GM23338 (cell line): Measurements from ENCODE around the gene WDHD1. TPM values are rescaled to one million over a fixed set of nuclear protein-coding genes. Genes with fewer than 3 reads are reported as not detected.

Experiments
- ATAC-seq: fragments of 200-7000 bp; cut with Tn5 transposase; 3 replicates; pipeline ENCODE4 v1.9.1; 2020
- DNase-seq: peaks from one replicate; pipeline ENCODE4 v3.0.0-alpha.2; 2015; ENCODE audit warnings: low spot score
- H2AFZ ChIP-seq: fragments of 200-600 bp; sonication (generic); 2 replicates; pipeline ENCODE4 v1.8.0; 2016; ENCODE audit warnings: antibody characterized with exemption, mild to moderate bottlenecking, moderate library complexity
- H3F3A ChIP-seq: fragments of 200-600 bp; sonication (generic); replicated peaks from 2 replicates; pipeline ENCODE4 v1.8.0; 2017; ENCODE audit warnings: antibody characterized with exemption, mixed run types, low read depth
- H3K27ac ChIP-seq: fragments of 200-600 bp; sonication (generic); 2 replicates; pipeline ENCODE4 v1.6.1; 2016; ENCODE audit warnings: low read depth
- H3K27me3 ChIP-seq: fragments of 200-600 bp; sonication (generic); 2 replicates; pipeline ENCODE4 v1.8.0; 2016; ENCODE audit warnings: mild to moderate bottlenecking, mixed run types, moderate library complexity; ENCODE audit not compliant: insufficient read depth
- H3K36me3 ChIP-seq: fragments of 200-600 bp; sonication (generic); 2 replicates; pipeline ENCODE4 v1.8.0; 2016; ENCODE audit warnings: mild to moderate bottlenecking; ENCODE audit not compliant: insufficient read depth
- H3K4me1 ChIP-seq: fragments of 200-600 bp; sonication (generic); 2 replicates; pipeline ENCODE4 v1.8.0; 2016; ENCODE audit warnings: mild to moderate bottlenecking, moderate library complexity; ENCODE audit not compliant: insufficient read depth
- H3K4me2 ChIP-seq: fragments of 200-600 bp; sonication (generic); 2 replicates; pipeline ENCODE4 v1.7.1; 2017; ENCODE audit warnings: mixed run types
- H3K4me3 ChIP-seq: fragments of 200-600 bp; sonication (generic); 2 replicates; pipeline ENCODE4 v1.6.1; 2016; ENCODE audit warnings: mixed run types
- H3K79me2 ChIP-seq: fragments of 200-600 bp; sonication (generic); replicated peaks from 2 replicates; pipeline ENCODE4 v1.8.0; 2017; ENCODE audit warnings: mild to moderate bottlenecking; ENCODE audit not compliant: insufficient read depth
- H3K9me2 ChIP-seq: fragments of 200-600 bp; sonication (generic); 2 replicates; pipeline ENCODE4 v1.8.0; 2017; ENCODE audit not compliant: insufficient read depth
- H4K20me1 ChIP-seq: fragments of 200-600 bp; sonication (generic); replicated peaks from 2 replicates; pipeline ENCODE4 v1.8.0; 2017; ENCODE audit warnings: mild to moderate bottlenecking; ENCODE audit not compliant: insufficient read depth
- H3K27ac Mint-ChIP-seq: 2 replicates; pipeline ENCODE4 v1.8.0; 2020; ENCODE audit warnings: inconsistent platforms, mild to moderate bottlenecking, moderate library complexity, mixed read lengths
- H3K27me3 Mint-ChIP-seq: 3 replicates; pipeline ENCODE4 v1.8.0; 2022; ENCODE audit warnings: low read depth, mild to moderate bottlenecking, moderate library complexity, mixed read lengths, inconsistent platforms; ENCODE audit not compliant: insufficient read depth, poor library complexity
- H3K36me3 Mint-ChIP-seq: 3 replicates; pipeline ENCODE4 v1.8.0; 2021; ENCODE audit warnings: low read depth, mild to moderate bottlenecking, inconsistent platforms, moderate library complexity, mixed read lengths
- H3K4me1 Mint-ChIP-seq: 3 replicates; pipeline ENCODE4 v1.8.0; 2020; ENCODE audit warnings: mild to moderate bottlenecking, inconsistent platforms, mixed read lengths
- H3K4me3 Mint-ChIP-seq: 3 replicates; pipeline ENCODE4 v1.8.0; 2021; ENCODE audit warnings: moderate library complexity, mild to moderate bottlenecking, inconsistent platforms, mixed read lengths
- H3K9me3 Mint-ChIP-seq: 3 replicates; pipeline ENCODE4 v1.8.0; 2020; ENCODE audit warnings: moderate library complexity, mild to moderate bottlenecking, inconsistent platforms, mixed read lengths
- CREB1 ChIP-seq: fragments of 250-450 bp; sonication (Bioruptor Pico); IDR thresholded peaks from 2 replicates; pipeline ENCODE4 v1.5.0; 2020; ENCODE audit warnings: low read depth, mild to moderate bottlenecking, moderate library complexity
- EZH2 ChIP-seq: fragments of 200-600 bp; sonication (generic); IDR thresholded peaks from one replicate; pipeline ENCODE4 v1.8.0; 2017; ENCODE audit warnings: antibody characterized with exemption, mild to moderate bottlenecking, low read depth; ENCODE audit not compliant: unreplicated experiment
- EZH2phosphoT487 ChIP-seq: fragments of 200-600 bp; sonication (generic); IDR thresholded peaks from one replicate; pipeline ENCODE4 v1.8.1; 2018; ENCODE audit warnings: antibody characterized with exemption; ENCODE audit not compliant: unreplicated experiment
- POLR2AphosphoS5 ChIP-seq: IDR thresholded peaks from 2 replicates; pipeline ENCODE4 v1.6.1; 2016; ENCODE audit warnings: antibody characterized with exemption, low read depth
- STAT1 ChIP-seq: IDR thresholded peaks from one replicate; pipeline ENCODE4 v1.6.1; 2016; ENCODE audit warnings: antibody characterized with exemption; ENCODE audit not compliant: unreplicated experiment
- ZNF114 ChIP-seq: fragments of 250-450 bp; sonication (Bioruptor Pico); IDR thresholded peaks from 2 replicates; pipeline ENCODE4 v1.5.0; 2020; ENCODE audit warnings: mild to moderate bottlenecking, moderate library complexity
- ZNF331 ChIP-seq: fragments of 250-450 bp; sonication (Bioruptor Pico); IDR thresholded peaks from 2 replicates; pipeline ENCODE4 v1.5.0; 2020; ENCODE audit warnings: low read depth, mild to moderate bottlenecking, moderate library complexity
- polyA plus RNA-seq: library from polyadenylated mRNA; unstranded; fragments of >200 nt; fragmentation: Nextera tagmentation; extraction: Ambion mirVana; gene quantifications from 2 replicates; pipeline ENCODE4 v1.2.1, GENCODE V29; 2016
- total RNA-seq: library from RNA; depleted of rRNA; stranded (reverse); fragments of >200 nt; shearing (Covaris generic); gene quantifications from 2 replicates; pipeline ENCODE4 v1.2.3, GENCODE V29; 2014
- TF ChIP-seq, protein P1 (sequence below): fragments of 250-450 bp; sonication (Bioruptor Pico); IDR thresholded peaks from 2 replicates; pipeline ENCODE4 v1.5.0; 2020; ENCODE audit warnings: mild to moderate bottlenecking, moderate library complexity
- TF ChIP-seq, protein P2 (sequence below): IDR thresholded peaks from 2 replicates; pipeline ENCODE4 v1.6.1; 2016; ENCODE audit warnings: antibody characterized with exemption

Gene WDHD1
- total and polyA plus RNA-seq, 2 experiments from 2014 or later: 48.8 to 65.4 TPM

- TF ChIP-seq, protein P1, sequence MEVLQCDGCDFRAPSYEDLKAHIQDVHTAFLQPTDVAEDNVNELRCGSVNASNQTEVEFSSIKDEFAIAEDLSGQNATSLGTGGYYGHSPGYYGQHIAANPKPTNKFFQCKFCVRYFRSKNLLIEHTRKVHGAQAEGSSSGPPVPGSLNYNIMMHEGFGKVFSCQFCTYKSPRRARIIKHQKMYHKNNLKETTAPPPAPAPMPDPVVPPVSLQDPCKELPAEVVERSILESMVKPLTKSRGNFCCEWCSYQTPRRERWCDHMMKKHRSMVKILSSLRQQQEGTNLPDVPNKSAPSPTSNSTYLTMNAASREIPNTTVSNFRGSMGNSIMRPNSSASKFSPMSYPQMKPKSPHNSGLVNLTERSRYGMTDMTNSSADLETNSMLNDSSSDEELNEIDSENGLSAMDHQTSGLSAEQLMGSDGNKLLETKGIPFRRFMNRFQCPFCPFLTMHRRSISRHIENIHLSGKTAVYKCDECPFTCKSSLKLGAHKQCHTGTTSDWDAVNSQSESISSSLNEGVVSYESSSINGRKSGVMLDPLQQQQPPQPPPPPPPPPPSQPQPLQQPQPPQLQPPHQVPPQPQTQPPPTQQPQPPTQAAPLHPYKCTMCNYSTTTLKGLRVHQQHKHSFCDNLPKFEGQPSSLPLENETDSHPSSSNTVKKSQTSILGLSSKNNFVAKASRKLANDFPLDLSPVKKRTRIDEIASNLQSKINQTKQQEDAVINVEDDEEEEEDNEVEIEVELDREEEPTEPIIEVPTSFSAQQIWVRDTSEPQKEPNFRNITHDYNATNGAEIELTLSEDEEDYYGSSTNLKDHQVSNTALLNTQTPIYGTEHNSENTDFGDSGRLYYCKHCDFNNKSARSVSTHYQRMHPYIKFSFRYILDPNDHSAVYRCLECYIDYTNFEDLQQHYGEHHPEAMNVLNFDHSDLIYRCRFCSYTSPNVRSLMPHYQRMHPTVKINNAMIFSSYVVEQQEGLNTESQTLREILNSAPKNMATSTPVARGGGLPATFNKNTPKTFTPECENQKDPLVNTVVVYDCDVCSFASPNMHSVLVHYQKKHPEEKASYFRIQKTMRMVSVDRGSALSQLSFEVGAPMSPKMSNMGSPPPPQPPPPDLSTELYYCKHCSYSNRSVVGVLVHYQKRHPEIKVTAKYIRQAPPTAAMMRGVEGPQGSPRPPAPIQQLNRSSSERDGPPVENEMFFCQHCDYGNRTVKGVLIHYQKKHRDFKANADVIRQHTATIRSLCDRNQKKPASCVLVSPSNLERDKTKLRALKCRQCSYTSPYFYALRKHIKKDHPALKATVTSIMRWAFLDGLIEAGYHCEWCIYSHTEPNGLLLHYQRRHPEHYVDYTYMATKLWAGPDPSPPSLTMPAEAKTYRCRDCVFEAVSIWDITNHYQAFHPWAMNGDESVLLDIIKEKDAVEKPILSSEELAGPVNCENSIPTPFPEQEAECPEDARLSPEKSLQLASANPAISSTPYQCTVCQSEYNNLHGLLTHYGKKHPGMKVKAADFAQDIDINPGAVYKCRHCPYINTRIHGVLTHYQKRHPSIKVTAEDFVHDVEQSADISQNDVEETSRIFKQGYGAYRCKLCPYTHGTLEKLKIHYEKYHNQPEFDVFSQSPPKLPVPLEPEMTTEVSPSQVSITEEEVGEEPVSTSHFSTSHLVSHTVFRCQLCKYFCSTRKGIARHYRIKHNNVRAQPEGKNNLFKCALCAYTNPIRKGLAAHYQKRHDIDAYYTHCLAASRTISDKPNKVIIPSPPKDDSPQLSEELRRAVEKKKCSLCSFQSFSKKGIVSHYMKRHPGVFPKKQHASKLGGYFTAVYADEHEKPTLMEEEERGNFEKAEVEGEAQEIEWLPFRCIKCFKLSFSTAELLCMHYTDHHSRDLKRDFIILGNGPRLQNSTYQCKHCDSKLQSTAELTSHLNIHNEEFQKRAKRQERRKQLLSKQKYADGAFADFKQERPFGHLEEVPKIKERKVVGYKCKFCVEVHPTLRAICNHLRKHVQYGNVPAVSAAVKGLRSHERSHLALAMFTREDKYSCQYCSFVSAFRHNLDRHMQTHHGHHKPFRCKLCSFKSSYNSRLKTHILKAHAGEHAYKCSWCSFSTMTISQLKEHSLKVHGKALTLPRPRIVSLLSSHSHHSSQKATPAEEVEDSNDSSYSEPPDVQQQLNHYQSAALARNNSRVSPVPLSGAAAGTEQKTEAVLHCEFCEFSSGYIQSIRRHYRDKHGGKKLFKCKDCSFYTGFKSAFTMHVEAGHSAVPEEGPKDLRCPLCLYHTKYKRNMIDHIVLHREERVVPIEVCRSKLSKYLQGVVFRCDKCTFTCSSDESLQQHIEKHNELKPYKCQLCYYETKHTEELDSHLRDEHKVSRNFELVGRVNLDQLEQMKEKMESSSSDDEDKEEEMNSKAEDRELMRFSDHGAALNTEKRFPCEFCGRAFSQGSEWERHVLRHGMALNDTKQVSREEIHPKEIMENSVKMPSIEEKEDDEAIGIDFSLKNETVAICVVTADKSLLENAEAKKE: no peak
- TF ChIP-seq ZNF331 (CRISPR knock-in tag) (no peak), ZNF114 (CRISPR knock-in tag) (no peak), CREB1 (CRISPR knock-in tag) (no peak), STAT1 (no peak), EZH2 (no peak)
Measured at GRCh38 chr14:54920052-54920451, 106.8 kb downstream of the WDHD1 start (continued).

GRCh38 chr14:54919330-54919729 is 107.6 kb downstream of the WDHD1 start:
- no peak overlapping the region for H3K4me3 Mint-ChIP-seq
- H3K36me3 Mint-ChIP-seq: no peaks in the 10 kb centered on the region
- H3K4me3 ChIP-seq: no peak overlapping the region
- no peaks in the 10 kb centered on the region for H3K27me3 ChIP-seq
- H3K27ac Mint-ChIP-seq: no peak overlapping the region
- H3K4me1 Mint-ChIP-seq: no peaks in the 10 kb centered on the region
- no peaks in the 10 kb centered on the region for H3K9me3 Mint-ChIP-seq
- no peaks in the 10 kb centered on the region for H3K79me2 ChIP-seq
- DNase-seq (no peak), ATAC-seq (no peak)
- H3K4me1 ChIP-seq: no peaks in the 10 kb centered on the region
- H3K4me2 ChIP-seq: no peak overlapping the region
- H3F3A ChIP-seq: no peaks in the 10 kb centered on the region
- no peaks in the 10 kb centered on the region for H3K36me3 ChIP-seq
- no peak overlapping the region for H3K27ac ChIP-seq
- no peak overlapping the region for H2AFZ ChIP-seq
- H4K20me1 ChIP-seq: no peaks in the 10 kb centered on the region
- H3K9me2 ChIP-seq: no peaks in the 10 kb centered on the region
- H3K27me3 Mint-ChIP-seq: peaks cover 4% of the 10 kb centered on the region
- TF ChIP-seq STAT1 (no peak), CREB1 (CRISPR knock-in tag) (no peak), EZH2phosphoT487 (no peak), ZNF114 (CRISPR knock-in tag) (no peak), POLR2AphosphoS5 (no peak)
- TF ChIP-seq, protein P2, sequence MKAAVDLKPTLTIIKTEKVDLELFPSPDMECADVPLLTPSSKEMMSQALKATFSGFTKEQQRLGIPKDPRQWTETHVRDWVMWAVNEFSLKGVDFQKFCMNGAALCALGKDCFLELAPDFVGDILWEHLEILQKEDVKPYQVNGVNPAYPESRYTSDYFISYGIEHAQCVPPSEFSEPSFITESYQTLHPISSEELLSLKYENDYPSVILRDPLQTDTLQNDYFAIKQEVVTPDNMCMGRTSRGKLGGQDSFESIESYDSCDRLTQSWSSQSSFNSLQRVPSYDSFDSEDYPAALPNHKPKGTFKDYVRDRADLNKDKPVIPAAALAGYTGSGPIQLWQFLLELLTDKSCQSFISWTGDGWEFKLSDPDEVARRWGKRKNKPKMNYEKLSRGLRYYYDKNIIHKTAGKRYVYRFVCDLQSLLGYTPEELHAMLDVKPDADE: no peak
- TF ChIP-seq, protein P1: no peak
